Germinal center (tissue), 1 donor: ENCODE results near the gene ARHGAP25.

Source experiments
- DNase-seq: peaks from one replicate; pipeline ENCODE4 v3.0.0; 2012; ENCODE audit warnings: mixed read lengths, low spot score

The ARHGAP25 gene

DNA sequence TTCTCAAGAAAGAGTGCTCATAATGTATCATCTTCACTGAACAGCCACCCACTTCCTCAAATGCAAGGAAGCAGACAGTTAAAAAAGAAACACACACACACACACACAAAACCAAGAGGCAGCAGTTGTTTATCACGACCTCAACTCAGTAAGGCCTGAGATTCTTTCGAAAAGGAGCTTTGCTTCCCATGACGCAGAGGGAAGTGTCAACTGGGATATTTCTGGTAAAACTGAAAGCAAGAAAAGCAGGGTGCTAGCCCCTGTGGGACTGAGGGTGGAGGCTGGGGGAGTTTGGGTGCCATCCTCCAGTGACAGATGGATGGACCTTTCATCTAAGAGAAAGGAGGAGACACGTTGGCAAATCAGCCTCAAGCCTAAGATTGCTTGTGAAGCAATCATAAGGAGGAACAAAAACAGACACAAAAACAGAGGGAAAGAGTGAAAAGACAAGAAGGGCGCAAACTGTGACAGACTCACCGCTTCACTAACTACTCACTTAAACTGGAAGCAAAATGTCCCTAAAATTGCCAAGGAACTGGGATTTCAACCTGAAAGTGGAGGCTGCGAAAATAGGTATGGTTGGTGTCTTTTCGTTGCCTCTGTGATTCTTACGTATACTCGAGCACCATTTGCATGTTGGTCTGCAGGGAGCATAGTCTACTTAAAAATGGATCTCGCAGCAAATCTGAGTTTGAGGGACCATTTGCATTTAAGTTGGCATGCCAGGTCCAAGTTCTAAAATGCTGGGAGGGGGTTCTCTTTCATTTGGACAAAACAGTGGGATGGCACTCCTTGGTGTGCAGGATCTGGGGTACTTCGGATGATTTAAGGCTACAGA lies at the start of gene ARHGAP25:
Gene ARHGAP25, plus strand, starts transcription at position 124 of the 838 bp plus-strand sequence. Its CDS starts 389 bp downstream, at position 513.
- peak; percentile 73 for DNase-seq

GRCh38 chr2:68686178-68686577 lies 48.4 kb upstream of the ARHGAP25 start:
- no peak for DNase-seq

DNA sequence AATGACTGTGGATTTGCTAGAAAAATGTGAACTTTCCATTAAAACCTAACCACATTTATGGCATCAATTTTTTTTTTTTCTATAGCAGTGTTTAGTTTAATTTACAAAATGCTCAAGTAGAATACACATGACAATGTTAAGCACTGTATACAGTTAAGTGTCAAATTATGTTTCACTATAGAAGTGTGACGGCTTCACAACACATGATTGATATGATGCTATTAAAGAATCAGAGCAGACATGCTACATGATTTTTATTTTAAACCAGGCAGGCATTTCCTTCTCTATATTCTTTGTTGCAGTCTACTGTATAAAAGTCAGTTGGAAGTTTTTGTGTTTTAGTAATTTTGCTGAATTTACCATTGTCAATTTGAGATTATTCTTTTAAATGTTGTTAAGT lies 47.6 kb upstream of the ARHGAP25 start:
- no peak for DNase-seq

- peak; percentile 63 for DNase-seq
Measured at GRCh38 chr2:68689553-68690537, 44.8 kb upstream of the ARHGAP25 start.

DNA sequence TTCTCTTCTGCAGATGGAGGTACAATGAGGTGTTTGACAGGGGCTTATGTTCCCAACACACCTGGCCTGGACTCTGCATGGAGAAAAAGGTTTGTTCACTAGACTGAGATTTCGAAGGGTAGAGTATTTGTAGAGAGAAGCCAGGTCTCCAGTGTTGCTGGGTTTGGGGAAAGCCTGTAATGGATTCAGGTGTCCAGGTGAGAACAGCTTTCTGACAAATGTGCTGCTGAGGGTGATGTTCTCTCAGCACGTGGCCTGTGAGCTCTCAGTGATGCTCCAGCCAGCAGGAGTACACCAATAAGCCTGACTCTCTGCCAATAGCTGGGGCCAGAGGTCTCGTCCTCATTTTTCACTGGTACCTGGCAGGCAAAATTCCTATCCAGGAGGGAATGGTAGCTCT lies 43.8 kb upstream of the ARHGAP25 start:
- no peak for DNase-seq

DNA sequence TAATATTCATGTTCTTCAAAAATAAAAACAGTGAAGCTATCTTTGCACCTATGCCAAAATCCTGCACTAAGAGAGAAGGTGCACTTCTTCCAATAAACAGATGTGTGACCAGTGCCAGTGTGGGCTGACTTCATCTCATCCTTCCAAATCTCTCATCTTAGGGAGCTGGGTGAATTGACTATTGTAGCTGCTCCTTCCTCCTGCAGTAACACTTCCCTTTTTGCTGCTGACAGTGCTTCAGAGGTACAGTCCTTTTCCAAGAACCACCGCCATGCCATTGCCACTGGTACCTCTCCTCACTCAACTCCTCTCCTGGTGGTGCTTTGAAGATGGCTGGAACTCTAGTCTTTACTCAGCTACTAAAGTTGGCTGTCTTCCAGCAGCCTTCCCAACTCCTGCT lies 42.1 kb upstream of the ARHGAP25 start:
- DNase-seq: peak; percentile 12

GRCh38 chr2:68693951-68694350 lies 40.7 kb upstream of the ARHGAP25 start:
- DNase-seq: no peak

- DNase-seq: no peak
Measured at GRCh38 chr2:68695971-68696370, 38.6 kb upstream of the ARHGAP25 start.

GRCh38 chr2:68696554-68696953 lies 38.1 kb upstream of the ARHGAP25 start:
- no peak for DNase-seq

DNA sequence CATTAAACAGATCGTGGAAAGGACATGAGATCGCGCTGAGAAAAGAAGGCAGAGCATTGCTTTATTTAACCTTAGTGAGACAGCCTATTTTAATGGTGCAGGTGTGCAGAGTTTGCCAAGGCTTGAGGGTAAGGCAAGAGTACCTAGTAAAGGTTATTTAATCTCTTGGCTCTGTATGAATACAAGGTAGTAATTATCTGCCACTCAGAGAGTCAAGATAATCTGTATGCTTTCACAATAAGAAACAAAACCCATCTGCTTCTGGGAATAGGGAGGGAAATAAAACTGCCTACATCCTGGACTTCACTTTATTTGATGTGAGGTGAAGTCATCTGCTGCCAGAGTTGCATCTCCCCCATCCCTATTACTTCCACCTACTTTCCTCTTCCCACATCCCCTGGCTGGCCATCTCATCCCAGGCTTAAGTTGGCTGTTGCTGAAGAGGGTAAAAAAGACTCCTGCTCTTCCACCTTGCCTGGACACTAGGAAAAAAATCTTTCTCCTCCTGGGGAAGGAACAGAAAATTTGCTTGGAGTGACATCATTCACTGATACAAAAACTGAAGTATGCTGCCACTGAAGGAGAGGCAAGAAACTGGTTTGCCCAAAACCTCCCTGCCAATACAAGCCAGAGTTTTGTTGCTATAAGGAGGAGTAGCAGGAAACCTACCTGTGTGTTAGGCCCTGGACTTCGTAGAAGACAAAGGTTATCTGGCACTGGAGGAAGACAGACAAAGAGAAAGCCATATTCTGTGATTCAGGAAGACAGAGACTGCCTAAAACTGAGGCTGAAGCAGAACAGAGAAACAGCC lies 35.8 kb upstream of the ARHGAP25 start:
- no peak for DNase-seq

DNA sequence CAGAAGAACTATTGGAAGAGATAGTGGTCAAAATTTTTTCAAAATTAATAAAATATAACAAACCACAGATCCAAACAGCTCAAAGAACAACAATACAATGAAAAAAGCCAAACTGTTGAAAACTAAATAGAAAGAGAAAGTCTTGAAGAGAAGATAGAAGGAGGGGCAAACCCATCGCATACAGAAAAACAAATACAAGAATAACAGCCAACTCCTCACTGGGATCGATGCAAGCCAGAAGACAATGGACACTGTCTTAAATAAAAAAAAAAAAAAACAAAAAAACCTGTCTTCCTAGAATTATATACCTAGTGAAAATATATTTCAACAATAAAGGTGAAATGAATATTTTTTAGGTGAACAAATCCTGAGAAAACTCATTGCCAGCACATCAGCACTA lies 34.1 kb upstream of the ARHGAP25 start:
- DNase-seq: no peak

DNA sequence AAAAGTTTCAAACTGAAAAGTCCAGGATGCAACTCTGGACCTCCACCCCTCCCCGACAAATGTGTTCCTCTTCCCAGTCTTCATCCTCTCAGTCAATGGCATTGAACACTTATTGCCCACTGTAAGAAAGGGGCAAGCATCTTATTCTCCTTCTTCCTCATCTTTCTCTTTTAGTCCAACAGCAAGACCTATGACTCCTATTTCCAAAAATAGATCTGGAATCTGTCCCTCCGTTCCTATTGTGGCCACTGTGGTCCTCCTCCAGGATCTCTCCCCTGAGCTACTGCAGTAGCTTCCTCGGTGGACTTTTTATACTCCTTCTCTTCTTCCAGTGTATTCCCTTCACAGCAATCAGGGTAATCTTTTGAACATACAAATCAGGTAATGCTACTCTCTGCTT lies 28.0 kb upstream of the ARHGAP25 start:
- DNase-seq: no peak

- no peak for DNase-seq
Measured at GRCh38 chr2:68708629-68709028, 26.0 kb upstream of the ARHGAP25 start.

DNA sequence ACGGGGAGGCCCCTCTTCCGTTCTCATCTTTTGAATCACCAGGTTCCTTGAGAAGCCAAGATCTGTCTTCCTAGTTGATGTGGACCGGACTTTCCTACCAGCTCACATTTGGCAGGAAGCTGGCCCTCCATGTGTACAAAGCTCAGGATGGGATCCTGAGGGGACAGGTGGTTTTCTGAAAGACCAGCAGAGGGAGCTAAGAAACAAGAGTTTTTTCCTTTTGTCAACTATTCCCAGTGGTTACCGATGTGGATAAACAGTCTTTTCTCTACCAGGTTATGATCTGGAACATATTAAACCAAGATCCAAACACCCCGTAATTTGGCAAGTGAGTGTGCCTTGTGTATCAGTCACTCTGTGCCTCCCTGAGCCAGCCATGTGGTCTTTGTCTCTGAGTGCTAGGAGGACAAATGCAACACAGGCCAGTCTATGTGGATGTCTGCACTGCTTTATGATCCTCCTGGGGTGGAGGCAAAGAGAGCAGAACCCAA lies 25.1 kb upstream of the ARHGAP25 start:
- peak; percentile 36 for DNase-seq

GRCh38 chr2:68710336-68710735 lies 24.3 kb upstream of the ARHGAP25 start:
- no peak for DNase-seq

DNA sequence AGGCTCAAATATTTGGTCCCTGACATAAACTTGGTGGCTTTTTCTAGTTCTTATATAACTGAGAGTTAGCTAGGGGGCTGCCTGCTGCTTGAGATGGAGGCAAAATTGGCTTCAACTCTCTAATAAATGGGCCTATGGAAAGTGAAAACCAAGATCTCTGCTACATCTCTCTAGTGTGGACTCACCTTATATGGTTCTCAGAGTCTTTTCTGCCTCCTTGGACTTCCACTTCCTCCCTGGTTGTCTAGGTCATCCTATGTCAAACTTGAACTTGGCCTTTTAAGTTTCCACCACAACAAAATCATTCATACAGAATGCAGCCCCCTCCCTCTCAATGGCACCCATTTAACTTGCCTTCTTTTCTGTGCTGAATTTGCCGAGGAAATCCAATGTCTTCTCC lies 23.9 kb upstream of the ARHGAP25 start:
- no peak for DNase-seq

DNA sequence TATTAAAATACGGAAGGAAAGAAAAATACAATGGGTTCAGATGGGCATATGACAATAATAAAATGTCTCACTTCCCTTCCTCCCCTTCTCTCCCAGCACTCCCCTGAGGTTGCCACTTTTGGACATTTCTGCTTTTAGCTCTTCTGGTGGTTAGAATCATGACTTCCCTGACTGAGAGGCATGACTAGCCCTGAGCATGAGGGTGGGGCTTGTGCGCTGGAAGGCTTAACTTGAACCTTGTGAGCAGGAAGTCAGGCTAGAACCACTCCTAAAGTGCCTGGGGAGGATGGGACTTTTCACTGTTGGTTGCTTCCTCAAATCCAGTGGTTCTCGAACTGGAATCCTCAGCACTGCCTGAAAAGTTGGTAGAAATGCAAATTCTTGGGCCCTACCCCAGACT lies 19.7 kb upstream of the ARHGAP25 start:
- peak; percentile 70 for DNase-seq

GRCh38 chr2:68715353-68716041 lies 19.1 kb upstream of the ARHGAP25 start:
- DNase-seq: peak; percentile 79

DNA sequence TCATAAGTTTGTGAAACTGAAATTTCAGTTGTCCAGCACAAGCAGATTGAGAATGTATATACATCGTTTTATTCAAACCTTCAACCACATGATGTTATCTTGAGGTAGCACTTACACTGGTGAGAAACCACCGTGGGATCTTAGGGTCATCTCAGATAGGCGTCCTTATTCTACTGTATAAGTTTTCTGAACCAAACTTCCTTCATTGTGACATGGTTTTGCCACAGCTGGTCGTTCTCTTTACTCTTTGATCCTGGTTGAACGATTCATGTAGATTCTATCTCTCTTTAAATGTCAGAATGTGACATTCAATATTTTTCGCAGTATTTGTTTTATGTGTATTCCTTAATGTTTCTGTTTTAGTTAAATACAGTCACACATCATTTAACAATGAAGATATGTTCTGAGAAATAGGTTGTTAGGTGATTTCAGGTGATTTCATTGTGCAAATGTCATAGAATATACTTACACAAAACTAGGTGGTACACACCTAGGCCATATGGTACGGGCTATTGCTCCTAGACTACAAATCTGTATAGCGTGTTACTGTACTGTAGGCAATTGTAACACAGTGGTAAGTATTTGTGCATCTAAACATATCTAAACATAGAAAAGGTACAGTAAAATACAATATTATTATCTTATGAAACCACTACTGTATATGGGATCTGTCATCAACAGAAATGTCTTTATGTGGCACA lies 17.9 kb upstream of the ARHGAP25 start:
- DNase-seq: no peak

DNA sequence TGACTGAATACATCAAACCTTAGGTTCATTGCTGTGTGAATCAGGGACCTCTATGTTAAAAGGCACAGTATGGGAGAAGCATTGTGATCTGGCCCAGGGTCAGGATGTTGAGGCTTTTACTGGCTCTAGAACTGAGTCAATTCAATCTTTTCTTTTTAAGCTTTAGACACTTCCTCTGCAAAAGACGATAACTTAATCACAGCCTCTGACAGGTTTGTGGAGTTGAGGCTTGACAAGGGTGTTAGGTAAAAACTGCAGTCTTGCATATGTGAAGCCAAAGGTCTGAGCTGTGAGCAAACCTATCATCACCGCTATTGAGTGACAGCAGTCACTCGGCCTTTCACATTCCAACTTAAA lies 17.3 kb upstream of the ARHGAP25 start:
- no peak for DNase-seq

DNA sequence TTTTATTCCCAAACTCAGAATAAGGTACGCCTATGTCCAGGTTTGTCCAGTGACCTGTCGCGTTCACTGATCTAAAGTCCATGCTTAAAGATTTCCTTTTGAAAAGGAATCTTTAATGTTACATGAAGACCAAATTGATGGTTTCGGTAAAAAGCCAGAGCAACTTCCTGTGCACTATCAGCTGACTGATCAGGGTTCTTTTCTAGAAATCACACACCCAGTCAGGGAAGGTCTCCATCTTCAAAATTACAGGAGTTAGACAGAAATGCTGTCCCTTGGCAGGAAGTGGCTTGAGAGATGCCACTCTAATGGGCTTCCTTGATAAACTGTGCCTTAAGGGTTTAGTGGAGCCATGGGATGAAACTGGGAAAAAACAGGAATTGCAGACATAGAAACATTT lies 14.7 kb upstream of the ARHGAP25 start:
- no peak for DNase-seq
